HG02798 (cell line): ENCODE results near the gene OR7A10.
"Not testable (repeated sequence)": the region's sequence is repeated elsewhere in the genome, so short reads cannot be mapped to it uniquely, and the experiment has no call there.

Experiments
- ATAC-seq: cut with Tn5 transposase; IDR thresholded peaks from one replicate; pipeline ENCODE4 v1.9.1; 2021; ENCODE audit warnings: mild to moderate bottlenecking; ENCODE audit not compliant: unreplicated experiment, poor library complexity

Gene OR7A10

GRCh38 chr19:14796021-14796420 lies 52.7 kb downstream of the OR7A10 start:
- ATAC-seq, result no peak

- ATAC-seq, result no peak
Observed at GRCh38 chr19:14795078-14795721, 53.5 kb downstream of the OR7A10 start.

- not testable (repeated sequence) for ATAC-seq
Observed at GRCh38 chr19:14792250-14792649, 56.5 kb downstream of the OR7A10 start.
